ENCODE data around the gene PCDHGB2. TPM values are rescaled to one million over a fixed set of nuclear protein-coding genes. Genes with fewer than 3 reads are reported as not detected.
"Not testable (repeated sequence)": the region's sequence is repeated elsewhere in the genome, so short reads cannot be mapped to it uniquely, and the experiment has no call there.

The PCDHGB2 gene
- polyA plus RNA-seq, 1 donor from 2014 or later = 0.43 TPM

GRCh38 chr5:141375444-141376155 lies 15.8 kb downstream of the PCDHGB2 start:
- peaks cover 31% of the 10 kb centered on the region for H3K9me3 ChIP-seq (ENCODE audit: low read length)
- not testable (repeated sequence) for H4K20me1 ChIP-seq (ENCODE audit: insufficient read depth); H2AFZ ChIP-seq (ENCODE audit: low read depth, low read length); H3K27ac ChIP-seq (ENCODE audit: low read length); H3K9me2 ChIP-seq (ENCODE audit: insufficient read depth, low read length); H3K79me2 ChIP-seq (replicated peaks; ENCODE audit: insufficient read depth, low read length); H3F3A ChIP-seq (ENCODE audit: insufficient read depth, low read length, poor library complexity, severe bottlenecking); H3K27me3 ChIP-seq (ENCODE audit: insufficient read depth, low read depth, low read length); H3K4me3 ChIP-seq (ENCODE audit: low read length); H3K36me3 ChIP-seq (ENCODE audit: insufficient read depth, low read length); H3K4me2 ChIP-seq (ENCODE audit: low read length); H3K9ac ChIP-seq (ENCODE audit: low read length)

DNA sequence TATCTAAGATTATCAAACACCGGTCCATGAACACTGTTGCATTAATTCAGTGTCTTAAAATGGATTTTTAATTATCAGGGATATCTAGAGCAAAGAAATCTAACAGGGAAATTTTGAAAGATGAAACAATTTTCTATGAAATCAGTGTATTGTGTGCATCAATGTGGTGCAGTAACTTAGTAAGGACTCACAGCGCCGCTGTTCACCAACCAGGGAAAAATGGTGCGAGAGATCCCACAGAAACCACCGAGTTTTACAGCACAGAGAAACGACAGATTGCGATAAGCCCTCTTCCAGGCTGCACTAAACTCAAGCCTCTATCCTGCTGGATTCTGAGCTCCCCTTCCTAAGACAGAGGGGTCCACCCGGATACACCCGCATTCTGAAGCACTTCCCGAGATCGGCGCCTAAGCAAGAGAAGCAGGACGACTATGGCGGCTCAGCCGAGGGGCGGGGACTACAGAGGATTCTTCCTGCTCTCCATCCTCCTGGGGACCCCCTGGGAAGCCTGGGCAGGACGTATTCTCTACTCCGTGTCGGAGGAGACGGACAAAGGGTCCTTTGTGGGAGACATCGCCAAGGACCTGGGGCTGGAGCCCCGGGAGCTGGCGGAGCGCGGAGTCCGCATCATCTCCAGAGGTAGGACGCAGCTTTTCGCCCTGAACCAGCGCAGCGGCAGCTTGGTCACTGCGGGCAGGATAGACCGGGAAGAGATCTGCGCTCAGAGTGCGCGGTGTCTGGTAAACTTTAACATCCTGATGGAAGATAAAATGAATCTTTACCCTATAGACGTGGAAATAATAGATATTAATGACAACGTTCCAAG lies 22.9 kb downstream of the PCDHGB2 start, which contains the start of gene PCDHGA7:
TSS of gene PCDHGA7 (plus strand) at position 274 of the 826 bp plus-strand sequence. CDS start at position 432, 158 bp downstream.
- H3K79me2 ChIP-seq (replicated peaks; ENCODE audit: insufficient read depth, low read length) = no peaks in the 10 kb centered on the region
- H3K9me3 ChIP-seq (ENCODE audit: low read length) = peaks cover 22% of the 10 kb centered on the region

More for the DNA sequence above, 22.9 kb downstream of the PCDHGB2 start, which contains the start of gene PCDHGA7:
- Histone ChIP-seq H3K36me3 (ENCODE audit: insufficient read depth, low read length) (no peaks in the 10 kb centered on the region), H3K27me3 (ENCODE audit: insufficient read depth, low read depth, low read length) (no peaks in the 10 kb centered on the region), H3K27ac (ENCODE audit: low read length) (no peak within 1 kb of the TSS), H3F3A (ENCODE audit: insufficient read depth, low read length, poor library complexity, severe bottlenecking) (no peaks in the 10 kb centered on the region), H3K4me2 (ENCODE audit: low read length) (no peak within 1 kb of the TSS), H2AFZ (ENCODE audit: low read depth, low read length) (no peak within 1 kb of the TSS), H3K4me3 (ENCODE audit: low read length) (no peak within 1 kb of the TSS), H3K9ac (ENCODE audit: low read length) (no peak within 1 kb of the TSS), H4K20me1 (ENCODE audit: insufficient read depth) (no peaks in the 10 kb centered on the region), H3K9me2 (ENCODE audit: insufficient read depth, low read length) (no peaks in the 10 kb centered on the region)
- TF ChIP-seq EP300 (conservative IDR thresholded peaks at IDR 0.05; ENCODE audit: poor library complexity, severe bottlenecking) (no peak), SMC3 (conservative IDR thresholded peaks at IDR 0.05; ENCODE audit: poor library complexity) (no peak), REST (IDR thresholded peaks at IDR 0.05; ENCODE audit: borderline replicate concordance) (no peak), MXI1 (conservative IDR thresholded peaks at IDR 0.05; ENCODE audit: poor library complexity, severe bottlenecking) (no peak), CTCF (IDR thresholded peaks at IDR 0.05; ENCODE audit: poor library complexity, severe bottlenecking) (no peak), TAF1 (IDR thresholded peaks at IDR 0.05; ENCODE audit: low read depth) (no peak), EZH2 (IDR thresholded peaks at IDR 0.05; ENCODE audit: borderline replicate concordance, insufficient read depth, low read length, poor library complexity, severe bottlenecking) (no peak), RAD21 (conservative IDR thresholded peaks at IDR 0.05) (no peak), POLR2AphosphoS5 (IDR thresholded peaks at IDR 0.05) (no peak)
